Fibroblast of skin of back (primary cell): Measurements from ENCODE around the gene RGS17.
"Not testable (repeated sequence)": the region's sequence is repeated elsewhere in the genome, so short reads cannot be mapped to it uniquely, and the experiment has no call there.

ENCODE experiments used
- DNase-seq: peaks from one replicate; pipeline ENCODE4 v3.0.0-alpha.2; 2013

RGS17 gene

DNA sequence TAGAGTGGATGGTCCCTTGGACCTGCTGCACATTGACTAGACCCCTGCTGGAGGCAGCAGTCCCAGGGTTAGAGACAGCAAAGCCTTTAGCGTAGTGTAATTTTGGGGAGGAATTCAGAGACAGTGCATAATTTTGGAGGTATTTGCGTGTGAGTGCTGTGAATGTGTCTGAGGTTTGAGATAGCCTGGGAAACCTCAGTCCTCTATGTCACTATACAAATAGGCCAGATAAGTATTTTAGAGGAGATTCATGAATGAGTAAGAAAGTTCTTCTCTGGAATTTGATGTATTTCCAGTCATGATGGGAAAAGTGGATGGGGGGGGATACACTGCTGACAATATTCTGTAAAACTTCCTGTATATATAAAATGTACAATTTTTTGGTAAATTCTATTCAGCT lies 102.8 kb downstream of the RGS17 start:
- peak; percentile 83 for DNase-seq

- no peak for DNase-seq
Observed at GRCh38 chr6:153027480-153027879, 103.6 kb downstream of the RGS17 start.

DNA sequence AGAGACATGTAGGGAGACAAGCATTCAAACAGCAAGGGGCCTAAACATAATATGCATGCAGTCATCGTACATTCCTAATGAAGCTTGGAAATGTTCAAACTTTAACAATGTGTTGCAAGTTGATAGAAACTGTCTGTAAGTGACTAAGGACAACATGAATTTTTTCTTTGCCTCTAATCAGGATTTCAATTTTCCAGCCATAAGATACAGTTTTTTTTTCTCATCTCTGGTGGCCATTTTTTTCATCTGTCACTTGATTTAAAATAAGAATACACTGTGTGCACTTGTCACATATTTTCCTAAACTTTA lies 106.4 kb downstream of the RGS17 start:
- no peak for DNase-seq

- DNase-seq: peak; percentile 60
Observed at GRCh38 chr6:153023977-153024708, 106.9 kb downstream of the RGS17 start.

DNA sequence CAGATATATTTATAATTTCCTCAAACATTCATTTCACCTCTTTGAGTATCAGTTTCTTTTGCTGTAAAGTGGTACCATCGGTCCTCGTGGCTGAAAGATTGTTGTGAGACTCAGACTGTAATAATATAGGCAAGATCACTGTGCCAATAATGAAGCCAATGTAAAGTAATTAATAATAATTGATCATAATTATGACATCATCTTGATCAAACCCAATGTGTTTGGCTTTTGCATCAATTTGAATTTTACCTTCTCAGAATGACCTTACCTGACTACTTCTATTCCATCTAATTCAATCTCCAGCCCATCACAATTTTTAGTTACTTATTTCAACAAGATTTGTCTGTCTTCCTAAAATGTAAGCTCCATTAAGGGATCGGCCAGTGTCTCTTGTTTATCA lies 112.7 kb downstream of the RGS17 start:
- no peak for DNase-seq

DNA sequence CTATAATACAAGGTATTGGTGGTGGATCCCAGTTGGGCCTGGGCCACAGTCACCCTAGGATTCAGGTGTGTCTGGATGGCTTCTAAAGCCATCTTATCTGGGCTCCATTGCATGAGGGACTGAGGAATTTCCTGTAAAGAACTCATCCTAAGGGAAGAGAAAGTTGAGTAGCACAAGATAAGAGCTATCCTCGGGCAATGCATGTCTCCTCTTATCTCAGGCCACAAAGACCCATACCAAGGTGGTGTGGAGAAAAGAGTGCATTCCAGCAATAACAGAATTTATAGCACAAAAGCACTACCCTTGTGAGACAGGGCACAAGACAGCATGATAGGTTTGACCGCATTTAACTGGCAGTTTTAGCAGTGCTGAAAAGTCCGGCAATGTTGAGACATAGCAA lies 114.2 kb downstream of the RGS17 start:
- DNase-seq: no peak

DNA sequence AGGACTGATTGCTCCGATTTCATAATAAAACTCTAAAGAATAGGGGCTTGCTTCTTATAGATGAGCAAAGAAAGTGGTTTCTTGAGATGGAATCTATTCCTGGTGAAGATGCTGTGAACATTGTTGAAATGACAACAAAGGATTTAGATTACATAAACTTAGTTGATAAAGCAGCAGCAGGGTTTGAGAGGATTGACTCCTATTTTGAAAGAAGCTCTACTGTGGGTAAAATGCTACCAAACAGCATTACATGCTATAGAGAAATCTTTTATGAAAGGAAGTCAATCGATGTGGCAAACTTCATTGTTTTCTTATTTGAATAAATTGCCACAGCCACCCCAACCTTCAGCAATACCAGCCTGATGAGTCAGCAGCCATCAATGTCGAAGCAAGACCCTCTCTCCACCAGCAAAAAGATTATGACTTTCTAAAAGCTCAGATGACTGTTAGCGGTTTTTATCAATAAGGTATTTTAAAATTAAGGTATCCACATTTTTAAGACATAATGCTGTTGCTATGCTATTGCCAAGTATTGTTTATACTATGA lies 115.9 kb downstream of the RGS17 start:
- DNase-seq: peak; percentile 25

- DNase-seq: no peak
Observed at GRCh38 chr6:153013438-153013837, 117.6 kb downstream of the RGS17 start.

DNA sequence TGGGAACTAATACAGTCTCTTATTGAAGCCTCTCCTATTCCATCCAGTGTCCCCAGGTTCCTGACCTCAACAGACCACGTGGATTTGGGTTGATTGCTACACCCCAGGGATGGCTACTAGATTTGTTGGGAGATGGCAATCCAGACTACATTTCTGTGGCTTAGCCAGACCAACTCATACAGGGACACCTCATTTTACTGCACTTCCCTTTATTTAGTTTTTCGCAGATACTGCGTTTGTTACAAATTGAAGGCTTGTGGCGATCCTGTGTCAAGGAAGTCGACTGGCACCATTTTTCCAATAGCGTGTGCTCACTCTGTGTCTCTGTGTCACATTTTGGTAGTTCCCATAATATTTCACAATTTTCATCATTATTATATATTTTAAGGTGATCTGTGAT lies 118.2 kb downstream of the RGS17 start:
- no peak for DNase-seq

- no peak for DNase-seq
Observed at GRCh38 chr6:153003366-153003690, 127.8 kb downstream of the RGS17 start.

DNA sequence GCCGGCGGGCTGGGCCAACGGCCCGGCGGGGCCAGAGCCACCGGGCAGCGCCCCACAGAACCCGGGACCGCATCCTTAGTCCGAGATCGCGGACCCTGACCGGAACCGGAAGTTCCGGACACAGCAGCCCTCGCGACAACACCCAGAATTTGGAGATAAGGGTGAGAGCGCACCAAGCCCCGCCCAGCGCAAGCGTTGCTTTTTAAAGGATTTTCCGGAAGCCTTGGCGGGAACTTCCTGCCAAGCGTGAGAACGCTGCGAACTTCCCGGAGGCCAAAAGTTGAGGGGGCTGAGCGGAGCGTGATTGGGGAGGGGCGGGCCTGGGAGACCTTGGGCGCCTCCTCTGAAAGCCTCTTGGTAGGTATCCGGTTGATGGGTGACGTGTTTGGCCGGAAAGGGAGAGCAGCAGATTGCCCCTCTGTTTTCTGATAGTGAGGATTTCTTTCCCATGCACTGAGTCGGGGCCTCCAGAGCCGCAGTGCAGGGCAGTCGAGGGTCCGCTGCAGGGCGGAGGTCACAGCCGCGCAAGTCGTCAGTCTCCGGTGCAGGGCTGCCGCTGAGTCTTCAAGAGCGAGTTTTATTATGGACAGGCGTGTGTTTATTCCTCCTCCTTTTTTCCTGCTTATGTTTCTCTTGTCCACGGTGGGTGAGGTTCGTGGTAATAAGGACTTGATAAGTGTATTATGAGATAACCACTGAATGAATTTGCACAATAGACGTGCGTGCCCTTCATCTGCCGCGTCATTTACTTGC lies 128.3 kb downstream of the RGS17 start, which contains the start of gene MTRF1L:
MTRF1L (minus strand) TSS at position 97 of the 753 bp plus-strand sequence; CDS start at position 73, 24 bp downstream.
- peak; percentile 98 for DNase-seq

DNA sequence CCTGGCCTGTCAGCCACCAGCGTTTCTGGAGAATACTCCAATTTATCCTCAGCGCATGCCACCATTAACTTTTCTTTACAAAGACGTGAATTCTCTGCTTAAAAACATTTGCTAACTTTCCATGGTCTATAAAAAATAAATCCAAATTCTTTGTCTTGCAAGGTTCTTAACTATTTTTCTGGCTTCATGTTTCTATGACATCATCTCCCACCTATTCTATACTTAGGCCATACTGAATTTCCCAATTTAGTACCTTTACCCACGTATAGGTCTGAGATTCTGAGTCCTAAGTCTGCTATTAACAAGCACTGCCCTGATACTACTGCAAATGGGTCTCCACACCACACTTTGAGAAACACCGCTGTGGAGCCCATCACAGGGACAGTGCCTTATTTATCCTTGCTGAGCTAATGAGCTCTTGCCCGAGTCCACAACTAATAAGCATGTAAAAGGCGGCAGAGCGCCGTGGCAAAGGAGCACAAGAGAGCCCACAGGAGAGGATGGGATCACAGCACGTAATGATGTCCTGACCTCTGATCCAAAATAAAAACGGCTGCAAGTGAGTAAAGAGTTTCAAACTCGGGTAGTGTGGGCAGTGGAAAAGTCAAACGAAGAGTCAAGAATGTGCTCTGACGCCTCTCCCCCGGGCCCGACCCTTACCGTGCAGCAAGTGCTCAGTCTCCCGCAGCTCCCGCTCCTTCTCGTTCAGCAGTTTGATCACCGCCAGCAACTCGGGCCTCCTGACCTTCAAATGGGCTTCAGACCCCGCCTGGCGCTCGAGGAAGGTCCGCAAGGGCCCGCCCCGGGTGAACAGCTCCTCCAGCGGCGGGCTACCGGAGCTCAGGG lies 129.1 kb downstream of the RGS17 start:
- no peak for DNase-seq

DNA sequence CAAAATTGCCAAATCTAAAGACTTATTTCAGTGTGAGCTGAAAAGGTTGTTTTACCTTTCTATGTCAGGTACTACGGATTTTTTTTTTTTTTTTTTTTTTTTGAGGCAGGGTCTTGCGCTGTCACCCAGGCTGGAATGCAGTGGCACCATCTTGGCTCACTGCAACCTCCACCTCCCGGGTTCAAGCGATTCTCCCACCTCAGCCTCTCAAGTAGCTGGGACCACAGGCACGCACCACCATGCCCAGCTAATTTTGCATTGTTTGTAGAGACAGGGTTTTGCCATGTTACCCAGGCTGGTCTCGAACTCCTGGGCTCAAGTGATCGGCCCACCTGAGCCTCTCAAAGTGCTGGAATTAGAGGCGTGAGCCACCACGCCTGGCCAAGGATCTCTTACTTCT lies 130.3 kb downstream of the RGS17 start:
- DNase-seq: not testable (repeated sequence)

- DNase-seq: no peak
Observed at GRCh38 chr6:153000243-153000642, 130.8 kb downstream of the RGS17 start.

- not testable (repeated sequence) for DNase-seq
Observed at GRCh38 chr6:152999538-152999937, 131.5 kb downstream of the RGS17 start.

- no peak for DNase-seq
Observed at GRCh38 chr6:152993847-152994246, 137.2 kb downstream of the RGS17 start.

DNA sequence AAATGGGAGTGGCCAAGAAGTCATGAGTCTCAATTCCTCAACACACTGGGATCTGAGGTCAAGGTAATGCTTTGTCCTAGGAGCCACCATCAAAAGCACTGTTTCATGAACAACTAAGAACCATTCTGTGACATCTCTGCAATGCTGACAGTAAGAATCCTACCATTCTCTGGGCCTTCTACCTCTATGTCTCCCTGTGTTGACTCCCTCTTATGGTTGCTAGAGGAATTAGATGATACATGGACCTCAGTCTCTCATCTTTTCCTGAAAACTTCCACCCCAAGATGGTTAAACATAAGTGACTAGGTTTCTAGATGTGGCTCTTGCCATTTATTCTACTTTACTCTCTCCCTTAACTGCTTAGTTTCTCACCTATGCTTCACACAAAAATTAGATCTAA lies 137.7 kb downstream of the RGS17 start:
- no peak for DNase-seq

GRCh38 chr6:152986978-152987377 lies 144.1 kb downstream of the RGS17 start:
- DNase-seq: no peak

GRCh38 chr6:152985300-152985699 lies 145.8 kb downstream of the RGS17 start:
- DNase-seq: not testable (repeated sequence)

DNA sequence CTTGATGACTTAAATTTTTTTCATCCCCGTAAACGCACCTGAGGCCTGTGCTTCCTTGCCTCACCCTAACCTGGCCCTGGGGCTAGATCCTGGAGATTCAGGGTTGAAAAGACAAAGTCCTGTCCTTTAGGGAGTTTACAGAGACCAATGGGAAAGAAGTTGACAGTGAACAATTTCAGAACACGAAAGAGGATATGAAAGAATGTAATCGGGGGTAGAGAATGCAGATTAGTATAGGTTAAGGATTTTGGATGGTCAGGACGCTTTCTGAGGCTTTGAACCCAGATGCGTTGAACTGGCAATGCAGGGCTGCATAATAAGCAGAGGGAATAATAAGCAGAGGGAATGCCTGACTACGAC lies 146.6 kb downstream of the RGS17 start:
- DNase-seq: no peak

GRCh38 chr6:152983637-152984512 lies 147.2 kb downstream of the RGS17 start:
- DNase-seq: peak; percentile 84
